ENCODE data around the gene FAM124A.

FAM124A gene

DNA sequence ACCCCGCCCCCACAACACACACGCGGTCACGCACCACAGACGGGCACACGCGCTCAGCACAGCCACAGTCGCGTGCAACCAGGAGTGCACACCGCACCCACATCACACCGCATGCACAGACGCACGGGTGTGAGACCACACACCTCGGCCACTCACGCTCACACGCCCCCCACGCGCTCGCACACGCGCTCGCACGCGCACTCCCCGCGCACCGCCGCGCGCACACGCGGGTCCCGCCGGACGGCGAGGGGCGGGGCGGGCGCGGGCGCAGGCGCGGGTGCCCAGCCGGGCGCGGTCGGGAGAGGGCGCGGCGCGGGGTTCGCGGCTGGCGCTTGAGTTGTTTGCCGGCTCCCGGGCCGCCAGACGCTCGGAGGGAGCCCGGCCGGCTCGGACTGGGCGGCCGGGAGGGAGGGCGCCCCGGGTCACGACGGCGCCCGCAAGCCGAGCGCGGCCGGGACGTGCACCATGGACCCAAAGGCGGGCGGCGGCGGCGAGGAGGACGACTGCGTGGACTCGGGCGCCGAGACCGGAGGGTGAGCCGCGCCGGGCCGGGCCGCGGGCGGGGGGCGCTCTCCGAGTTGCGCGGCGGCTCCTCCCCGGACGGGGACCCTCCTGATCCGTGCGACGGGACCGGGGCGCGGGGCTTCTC lies at the start of gene FAM124A:
Gene FAM124A (plus strand): TSS at position 362 of the 649 bp plus-strand sequence. CDS start 104 bp downstream, at position 466.
- DNase-seq (ENCODE audit: low spot score): peak; percentile 58

- no peak for DNase-seq (ENCODE audit: low spot score)
Observed at GRCh38 chr13:51175021-51175420, 47.2 kb upstream of the FAM124A start.

DNA sequence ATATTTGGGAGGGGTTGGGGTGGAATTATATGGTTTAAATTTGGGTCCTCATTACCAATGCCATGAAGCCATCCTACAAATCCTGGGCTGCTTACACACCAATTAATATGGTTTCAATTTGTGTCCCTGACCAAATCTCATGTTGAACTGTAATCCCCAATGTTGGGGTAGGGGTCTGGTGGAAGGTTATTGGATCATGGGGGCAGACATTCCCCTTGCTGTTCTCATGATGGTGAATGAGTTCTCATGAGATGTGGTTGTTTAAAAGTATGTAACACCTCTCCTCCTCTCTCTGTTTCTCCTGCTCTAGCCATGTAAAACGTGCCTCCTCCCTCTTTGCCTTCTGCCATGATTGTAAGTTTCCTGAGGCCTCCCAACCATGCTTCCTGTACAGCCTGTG lies 46.6 kb upstream of the FAM124A start:
- no peak for DNase-seq (ENCODE audit: low spot score)

DNA sequence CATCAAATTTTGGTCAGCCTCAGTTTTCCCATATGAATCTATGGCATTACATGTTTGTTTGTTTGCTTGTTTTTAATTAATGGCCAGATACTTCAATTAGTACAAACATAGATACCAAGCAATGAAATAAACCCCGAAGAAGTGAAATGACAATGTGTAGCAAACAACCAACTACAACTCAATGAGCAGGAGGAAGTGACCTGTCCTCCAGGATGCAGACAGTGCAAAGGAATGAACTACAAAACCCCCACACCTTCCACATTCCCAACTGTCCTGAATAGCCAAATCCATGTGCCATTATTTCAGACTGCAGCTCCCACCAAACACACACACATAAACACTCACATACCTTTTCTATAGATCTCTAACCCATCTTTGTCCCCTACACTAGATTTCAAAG lies 45.0 kb upstream of the FAM124A start:
- no peak for DNase-seq (ENCODE audit: low spot score)

DNA sequence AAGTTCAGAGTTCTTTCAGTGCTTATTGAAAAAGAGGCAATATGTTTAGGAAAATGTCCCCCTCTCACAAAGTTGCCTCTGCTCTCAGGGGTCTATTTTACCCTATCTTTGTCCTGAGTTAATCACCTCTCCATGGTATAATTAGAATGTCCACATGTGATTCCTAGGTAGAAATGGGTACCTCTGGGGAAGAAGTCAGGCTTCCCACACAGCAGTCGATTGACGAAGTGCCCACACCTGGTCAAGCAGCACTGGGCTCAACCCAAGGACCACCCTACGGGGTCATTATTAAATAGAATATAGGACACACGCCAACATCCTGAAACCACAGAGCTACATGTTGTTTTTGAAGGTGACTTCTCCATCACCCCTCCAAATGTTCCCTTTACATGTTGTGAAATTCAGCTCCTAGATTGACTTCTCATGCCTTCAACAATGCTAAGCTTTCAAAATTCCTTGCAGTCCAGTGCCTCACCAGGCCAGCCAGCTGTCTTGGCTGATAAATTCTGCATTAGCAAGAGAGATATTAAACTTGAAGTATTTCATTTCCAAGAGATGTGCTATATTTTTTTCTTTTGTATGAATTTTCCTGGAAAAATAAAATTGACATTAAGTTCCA lies 43.6 kb upstream of the FAM124A start:
- no peak for DNase-seq (ENCODE audit: low spot score)

GRCh38 chr13:51179432-51179971 lies 42.7 kb upstream of the FAM124A start:
- DNase-seq (ENCODE audit: low spot score): no peak

DNA sequence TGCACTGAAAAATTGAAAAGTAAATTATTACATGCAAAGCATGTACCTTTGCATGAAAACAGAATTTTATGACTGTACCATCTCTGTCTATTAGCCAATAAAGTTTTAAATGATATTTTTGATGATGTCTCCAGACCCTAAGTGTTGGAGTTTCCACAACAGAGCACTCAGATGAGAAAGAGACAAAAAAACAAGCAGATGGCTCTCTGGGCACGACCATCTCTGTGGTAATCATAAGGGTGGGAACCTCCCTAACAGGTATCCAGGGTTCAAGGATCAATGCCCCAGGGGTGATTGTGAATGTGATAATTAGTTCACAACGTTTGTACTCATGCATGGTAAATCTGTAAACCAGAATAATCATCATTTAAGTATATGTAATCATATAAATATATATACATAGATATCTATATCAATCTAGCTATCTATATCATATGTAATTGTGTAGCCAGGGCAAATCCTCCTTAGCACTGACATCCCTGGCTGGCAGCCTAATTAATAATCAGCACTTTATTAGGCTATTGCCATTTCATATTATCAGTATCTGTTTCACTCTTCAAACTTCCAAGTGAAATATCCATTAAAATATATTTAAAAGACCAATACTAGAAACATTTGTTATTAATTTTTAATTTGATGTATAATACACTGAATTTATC lies 41.2 kb upstream of the FAM124A start:
- no peak for DNase-seq (ENCODE audit: low spot score)

DNA sequence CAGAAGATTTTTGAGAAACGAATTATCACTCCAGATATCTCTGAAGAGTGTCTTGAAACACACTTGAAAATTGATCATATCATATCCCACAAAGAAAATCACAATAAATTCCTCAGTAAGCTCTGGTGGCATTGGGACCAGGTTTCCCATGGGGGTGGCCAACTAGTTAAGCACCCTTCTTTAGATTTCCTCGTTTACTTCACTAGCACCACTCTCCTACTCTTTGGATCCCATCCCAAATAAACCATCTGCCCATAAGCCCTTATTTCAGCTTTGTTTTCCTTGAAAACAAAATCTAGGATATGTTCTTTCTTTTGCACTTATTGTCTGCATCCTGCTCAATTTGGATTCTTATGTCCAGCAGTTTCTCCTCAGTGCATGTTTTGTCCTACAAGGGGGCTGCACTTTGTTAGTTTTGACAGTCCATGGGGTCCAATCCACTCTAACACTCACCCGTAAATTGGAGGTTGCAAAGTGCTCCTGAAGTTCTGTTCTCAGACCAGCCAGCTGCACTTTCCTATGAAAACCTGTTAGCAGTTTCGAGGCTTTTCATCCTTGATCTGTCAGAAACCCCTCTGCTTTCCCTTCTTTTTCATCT lies 40.3 kb upstream of the FAM124A start:
- DNase-seq (ENCODE audit: low spot score): no peak

- no peak for DNase-seq (ENCODE audit: low spot score)
Observed at GRCh38 chr13:51191743-51192142, 30.5 kb upstream of the FAM124A start.

GRCh38 chr13:51192348-51192747 lies 29.9 kb upstream of the FAM124A start:
- DNase-seq (ENCODE audit: low spot score): no peak

DNA sequence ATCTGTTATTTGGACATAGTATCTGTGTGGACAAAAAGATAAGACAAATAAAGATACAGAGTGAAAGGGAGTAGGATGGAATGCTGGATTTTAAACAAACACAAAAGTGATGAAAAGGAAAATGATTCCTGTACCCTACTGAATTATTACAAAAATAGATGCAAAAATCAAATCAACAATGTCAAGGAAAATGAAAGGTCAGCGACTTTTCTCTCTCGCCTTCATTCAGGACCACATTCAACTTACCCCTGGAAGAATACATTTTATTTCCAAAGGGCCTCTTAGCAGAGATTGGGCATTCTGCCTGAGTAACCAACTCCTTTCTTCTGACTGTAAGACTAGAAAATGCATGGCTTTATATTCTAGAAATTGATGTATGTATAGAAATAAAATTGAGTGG lies 28.8 kb upstream of the FAM124A start:
- DNase-seq (ENCODE audit: low spot score): no peak

GRCh38 chr13:51194942-51195341 lies 27.3 kb upstream of the FAM124A start:
- no peak for DNase-seq (ENCODE audit: low spot score)

DNA sequence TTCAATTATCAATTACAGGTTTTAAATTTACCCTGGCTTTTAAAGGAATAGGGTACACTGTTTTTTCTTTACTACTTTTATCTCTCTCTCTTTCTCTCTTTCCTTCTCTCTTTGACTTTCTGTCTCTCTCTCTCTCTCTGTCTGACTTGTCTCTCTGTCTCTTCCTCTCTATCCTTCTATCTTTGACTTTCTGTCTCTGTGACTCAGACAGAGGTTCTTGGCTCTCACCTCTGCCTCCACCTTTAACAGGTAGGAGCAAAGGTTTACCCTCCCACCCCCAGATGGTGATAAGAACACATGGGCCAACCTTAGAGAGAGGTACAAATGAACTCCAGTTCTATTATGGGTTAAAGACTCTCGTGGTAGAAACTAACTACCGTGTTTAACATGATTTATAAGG lies 20.3 kb upstream of the FAM124A start:
- no peak for DNase-seq (ENCODE audit: low spot score)

- no peak for DNase-seq (ENCODE audit: low spot score)
Observed at GRCh38 chr13:51202477-51203046, 19.6 kb upstream of the FAM124A start.

GRCh38 chr13:51206584-51206983 lies 15.6 kb upstream of the FAM124A start:
- no peak for DNase-seq (ENCODE audit: low spot score)

DNA sequence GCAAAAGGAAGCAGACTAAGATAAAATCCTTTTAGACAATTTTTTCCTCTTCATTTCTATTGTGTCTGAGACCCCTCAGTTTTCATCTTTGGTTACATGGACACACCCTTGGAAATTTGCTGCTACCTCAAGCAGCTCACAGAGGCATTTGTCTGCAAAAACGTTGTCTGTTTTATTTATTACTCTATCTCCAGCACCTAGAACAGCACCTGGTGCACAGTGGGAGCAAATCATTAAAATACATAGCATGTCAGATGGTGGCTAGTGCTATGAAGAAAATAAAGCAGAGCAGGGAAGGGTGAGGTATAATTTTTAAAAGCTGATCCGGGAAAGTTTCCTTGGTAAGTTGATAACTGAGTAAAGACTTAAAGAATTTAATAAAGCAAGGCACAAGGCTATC lies 14.3 kb upstream of the FAM124A start:
- no peak for DNase-seq (ENCODE audit: low spot score)

DNA sequence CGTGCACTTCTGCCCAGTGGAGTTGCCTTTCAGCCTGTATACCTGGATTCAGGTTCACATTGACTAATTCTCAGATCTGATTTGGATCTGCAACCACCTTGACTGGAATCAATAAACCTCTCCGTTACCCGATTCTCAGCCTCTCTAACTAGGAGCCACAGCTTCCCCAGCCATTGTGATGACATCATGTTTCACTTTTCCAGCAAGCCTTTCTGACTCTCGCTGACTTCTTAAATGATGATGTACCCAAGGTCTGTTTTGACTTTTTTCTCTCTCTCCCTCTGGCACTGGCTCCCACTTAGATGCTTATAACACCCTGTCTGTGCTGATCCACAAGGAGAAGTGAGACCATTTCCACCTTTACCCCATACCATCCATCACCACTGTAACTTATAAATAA lies 13.5 kb upstream of the FAM124A start:
- DNase-seq (ENCODE audit: low spot score): no peak

DNA sequence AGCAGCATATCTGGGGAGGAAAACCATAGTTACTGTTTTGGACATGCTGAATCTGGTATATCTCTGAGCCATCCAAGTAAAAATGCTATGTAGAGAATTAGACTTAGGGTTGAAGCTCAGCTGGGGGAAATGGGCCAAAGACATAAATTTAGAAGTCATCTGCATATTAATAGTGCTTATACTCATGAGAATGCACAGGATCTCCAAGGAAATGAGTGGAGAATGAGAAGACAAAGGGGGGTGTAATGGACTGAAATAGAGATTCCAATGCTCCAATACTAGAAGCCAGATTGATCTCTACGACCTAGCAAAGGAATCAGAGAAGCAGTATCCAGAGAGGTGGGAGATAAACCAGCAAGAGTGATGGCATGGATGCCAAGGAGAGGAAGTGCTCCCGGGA lies 10.3 kb upstream of the FAM124A start:
- no peak for DNase-seq (ENCODE audit: low spot score)

- DNase-seq (ENCODE audit: low spot score): no peak
Observed at GRCh38 chr13:51212758-51213157, 9.4 kb upstream of the FAM124A start.

DNA sequence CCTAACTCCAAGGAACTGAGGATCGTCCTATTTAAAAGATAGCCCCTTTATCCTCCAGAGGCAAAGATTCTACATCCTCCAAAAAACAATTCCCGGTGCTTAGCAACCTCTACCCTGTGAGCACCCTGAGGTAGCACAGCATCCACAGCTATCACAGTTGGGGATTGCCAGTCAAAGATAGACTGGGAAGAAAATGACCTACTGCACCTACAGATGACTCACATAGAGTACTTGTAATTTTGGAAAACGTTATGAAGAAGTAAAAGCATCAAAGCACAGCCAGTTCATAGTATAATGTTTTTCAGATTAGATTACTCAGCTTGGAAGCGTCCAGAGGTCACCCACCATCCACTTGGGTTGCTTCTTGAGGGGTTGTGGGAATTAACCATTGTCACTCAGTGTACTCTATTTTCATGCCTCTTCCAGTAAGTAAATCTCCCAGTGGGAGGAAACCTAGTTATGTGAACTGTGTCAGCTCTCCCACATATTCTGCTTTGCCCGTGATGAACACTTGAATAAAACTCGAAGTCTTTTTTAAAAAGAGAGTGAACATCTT lies 8.9 kb upstream of the FAM124A start:
- no peak for DNase-seq (ENCODE audit: low spot score)

DNA sequence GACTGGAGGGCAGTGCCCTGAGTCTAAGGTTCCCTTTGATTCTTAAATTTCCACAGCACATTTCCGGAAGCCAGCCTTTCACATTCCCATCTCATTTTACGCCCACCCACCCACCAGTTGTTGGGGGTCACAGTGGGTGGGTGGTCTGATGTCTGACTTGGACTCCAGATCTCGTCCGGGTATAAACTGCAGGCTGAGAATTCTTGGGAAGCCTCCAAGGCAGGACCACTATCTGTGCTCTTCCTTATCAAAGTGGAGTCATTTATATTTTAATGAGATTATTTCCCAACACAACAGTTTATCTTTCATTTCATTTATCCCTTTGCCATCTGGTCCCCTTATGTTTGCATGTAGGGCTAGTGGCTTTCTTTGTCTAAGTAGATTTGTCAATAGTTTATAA lies 3.6 kb upstream of the FAM124A start:
- DNase-seq (ENCODE audit: low spot score): no peak

DNA sequence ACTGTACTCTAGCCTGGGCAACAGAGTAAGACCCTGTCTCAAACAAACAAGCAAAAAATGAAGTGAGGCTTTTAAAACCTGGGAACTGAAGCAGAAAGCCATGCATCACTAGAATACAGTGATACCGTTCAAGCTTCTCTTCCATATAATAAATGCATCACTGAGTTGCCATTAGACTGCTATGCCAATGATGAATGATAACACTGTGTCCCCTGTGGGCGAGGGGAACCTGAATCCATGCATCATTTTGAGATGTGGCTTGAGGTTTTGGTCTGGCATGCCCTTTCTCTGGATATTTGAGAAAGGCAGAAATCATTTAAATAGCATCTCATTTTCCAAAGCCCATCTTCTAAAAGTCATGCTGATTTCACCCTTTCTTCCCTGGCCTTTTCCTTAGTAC lies 1.5 kb upstream of the FAM124A start:
- DNase-seq (ENCODE audit: low spot score): no peak
